ENCODE results near the gene ENPP5.

Gene ENPP5

DNA sequence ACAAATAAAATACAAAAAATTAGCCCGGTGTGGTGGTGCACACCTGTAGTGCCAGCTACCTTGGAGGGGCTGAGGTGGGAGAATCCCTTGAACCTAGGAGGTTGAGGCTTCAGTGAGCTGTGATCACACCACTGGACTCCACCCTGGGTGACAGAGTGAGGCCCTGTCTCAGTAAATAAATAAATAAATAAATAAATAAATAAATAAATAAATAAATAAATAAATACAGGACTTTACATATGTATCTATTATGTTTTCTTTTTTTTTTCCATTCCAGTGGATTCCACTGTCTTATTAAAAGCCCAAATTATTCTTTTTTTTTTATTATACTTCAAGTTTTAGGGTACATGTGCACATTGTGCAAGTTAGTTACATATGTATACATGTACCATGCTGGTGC lies 41.1 kb upstream of the ENPP5 start:
- TF ChIP-seq, protein P1, sequence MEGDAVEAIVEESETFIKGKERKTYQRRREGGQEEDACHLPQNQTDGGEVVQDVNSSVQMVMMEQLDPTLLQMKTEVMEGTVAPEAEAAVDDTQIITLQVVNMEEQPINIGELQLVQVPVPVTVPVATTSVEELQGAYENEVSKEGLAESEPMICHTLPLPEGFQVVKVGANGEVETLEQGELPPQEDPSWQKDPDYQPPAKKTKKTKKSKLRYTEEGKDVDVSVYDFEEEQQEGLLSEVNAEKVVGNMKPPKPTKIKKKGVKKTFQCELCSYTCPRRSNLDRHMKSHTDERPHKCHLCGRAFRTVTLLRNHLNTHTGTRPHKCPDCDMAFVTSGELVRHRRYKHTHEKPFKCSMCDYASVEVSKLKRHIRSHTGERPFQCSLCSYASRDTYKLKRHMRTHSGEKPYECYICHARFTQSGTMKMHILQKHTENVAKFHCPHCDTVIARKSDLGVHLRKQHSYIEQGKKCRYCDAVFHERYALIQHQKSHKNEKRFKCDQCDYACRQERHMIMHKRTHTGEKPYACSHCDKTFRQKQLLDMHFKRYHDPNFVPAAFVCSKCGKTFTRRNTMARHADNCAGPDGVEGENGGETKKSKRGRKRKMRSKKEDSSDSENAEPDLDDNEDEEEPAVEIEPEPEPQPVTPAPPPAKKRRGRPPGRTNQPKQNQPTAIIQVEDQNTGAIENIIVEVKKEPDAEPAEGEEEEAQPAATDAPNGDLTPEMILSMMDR (IDR thresholded peaks at IDR 0.05), result no peak

GRCh38 chr6:46210294-46210693 lies 39.5 kb upstream of the ENPP5 start:
- TF ChIP-seq, protein P1 (IDR thresholded peaks at IDR 0.05), result no peak

- TF ChIP-seq, protein P1 (IDR thresholded peaks at IDR 0.05), result no peak
These were observed 37.5 kb upstream of the ENPP5 start for GRCh38 chr6:46208303-46208702.

DNA sequence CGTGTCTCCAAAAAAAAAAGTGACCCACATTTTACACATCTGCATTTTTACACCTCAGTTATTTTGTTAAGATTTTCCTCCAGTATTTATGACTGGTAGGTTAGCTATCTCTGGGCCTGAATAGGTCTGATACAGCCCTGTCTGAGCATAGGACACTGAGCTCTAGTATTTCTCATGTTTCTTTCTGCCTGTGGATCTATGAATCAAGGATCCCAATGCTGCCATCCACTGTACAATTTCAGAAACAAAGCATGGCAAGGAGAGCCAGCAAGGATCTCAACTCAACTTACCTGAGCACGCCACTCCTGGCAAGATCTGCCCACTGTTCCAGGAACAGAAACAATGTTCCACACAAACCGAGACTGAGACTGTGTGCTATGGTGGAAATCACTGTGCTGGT lies 36.4 kb upstream of the ENPP5 start:
- TF ChIP-seq, protein P1 (IDR thresholded peaks at IDR 0.05), result no peak; the same call in 1 of the 2 replicates

DNA sequence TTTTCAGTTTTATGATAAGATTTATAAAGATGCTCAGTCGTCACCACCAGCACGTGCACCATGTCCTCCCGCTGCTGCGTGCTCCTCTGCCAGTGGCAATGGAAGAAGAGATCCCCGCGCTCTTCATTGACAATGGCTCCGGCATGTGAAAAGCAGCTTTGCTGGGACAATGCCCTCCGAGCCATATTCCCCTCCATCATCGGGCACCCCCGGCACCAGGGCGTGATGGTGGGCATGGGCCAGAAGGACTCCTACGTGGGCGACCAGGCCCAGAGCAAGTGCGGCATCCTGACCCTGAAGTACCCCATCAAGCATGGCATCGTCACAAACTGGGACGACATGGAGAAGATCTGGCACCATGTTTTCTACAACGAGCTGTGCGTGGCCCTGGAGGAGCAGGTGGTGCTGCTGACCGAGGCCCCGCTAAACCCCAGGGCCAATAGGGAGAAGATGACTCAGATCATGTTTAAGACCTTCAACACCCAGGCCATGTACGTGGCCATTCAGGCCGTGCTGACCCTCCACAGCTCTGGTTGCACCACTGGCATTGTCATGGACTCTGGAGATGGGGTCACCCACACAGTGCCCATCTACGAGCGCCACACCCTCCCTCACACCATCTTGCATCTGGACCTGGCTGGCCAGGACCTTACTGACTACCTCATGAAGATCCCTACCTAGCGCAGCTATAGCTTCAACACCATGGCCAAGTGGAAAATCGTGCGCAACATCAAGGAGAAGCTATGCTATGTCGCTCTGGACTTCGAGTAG lies 34.3 kb upstream of the ENPP5 start:
- TF ChIP-seq, protein P1 (IDR thresholded peaks at IDR 0.05), result no peak

DNA sequence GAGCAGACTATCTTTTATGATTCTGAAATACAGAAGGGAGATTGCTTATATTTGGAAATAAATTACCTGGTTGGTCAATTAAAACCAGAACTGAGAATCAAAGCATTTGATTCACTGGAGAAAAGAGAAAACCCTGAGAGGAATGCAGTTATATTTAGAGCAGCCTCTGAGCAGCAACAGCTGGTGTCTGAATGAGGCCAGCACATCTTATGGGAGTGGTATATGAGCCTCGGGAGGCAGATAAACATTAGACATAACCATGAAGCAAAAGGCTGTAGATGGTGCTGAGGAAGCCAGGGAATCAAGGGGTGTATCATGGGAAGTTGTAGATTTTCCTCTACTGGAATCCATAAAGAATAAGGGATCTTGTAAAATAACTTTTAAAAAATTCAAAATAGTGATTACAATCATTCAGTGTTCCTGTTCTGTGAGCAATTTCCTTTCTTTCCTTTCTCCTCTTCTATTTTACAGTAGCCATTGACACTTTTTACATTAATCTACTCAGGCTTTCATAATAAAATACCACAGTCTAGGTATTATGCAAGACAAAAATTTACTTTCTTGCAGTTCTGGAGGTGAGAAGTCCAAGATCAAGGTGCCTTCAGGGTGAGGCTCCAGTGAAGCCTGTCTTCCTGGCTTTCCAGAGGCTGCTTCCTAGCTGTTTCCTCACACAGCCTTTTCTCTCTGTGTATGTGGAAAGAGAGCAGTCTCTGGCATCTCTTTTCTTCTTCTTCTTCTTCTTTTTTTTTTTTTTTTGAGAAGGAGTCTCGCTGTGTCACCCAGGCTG lies 32.8 kb upstream of the ENPP5 start:
- TF ChIP-seq, protein P1 (IDR thresholded peaks at IDR 0.05), result no peak

DNA sequence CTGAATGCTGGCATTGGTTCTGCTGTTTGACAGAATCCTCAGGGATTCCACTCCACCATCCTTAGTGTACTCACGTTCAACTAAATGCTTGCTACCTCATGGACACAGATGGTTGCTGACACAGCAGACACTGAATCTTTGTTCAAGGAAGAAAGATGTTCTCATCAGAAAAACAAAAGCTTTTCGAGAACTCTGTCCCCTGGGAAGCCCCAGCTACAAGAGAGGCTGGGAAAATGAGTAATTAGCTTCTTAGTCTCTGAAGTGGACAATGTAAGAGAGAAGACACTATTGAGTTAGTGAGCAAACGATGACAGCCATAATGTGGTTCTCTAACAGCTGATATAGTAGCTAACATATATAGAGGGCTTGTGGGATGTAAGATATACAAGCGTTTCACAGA lies 30.9 kb upstream of the ENPP5 start:
- TF ChIP-seq, protein P1 (IDR thresholded peaks at IDR 0.05), result no peak

Data from LNCAP (cell line).